Coronary artery (tissue), 2 donors: Measurements from ENCODE around the gene SUN1.
"Not testable (repeated sequence)": the region's sequence is repeated elsewhere in the genome, so short reads cannot be mapped to it uniquely, and the experiment has no call there.

Experiments used
- DNase-seq: peaks from one replicate; pipeline ENCODE4 v3.0.0-alpha.2; 2017; ENCODE audit warnings: low spot score
- H3K27ac ChIP-seq, 2 donors: fragments of 200-600 bp; sonication (generic); one replicate each; pipeline ENCODE4 v1.5.1; 2016 to 2019
- H3K4me3 ChIP-seq: fragments of 200-600 bp; sonication (generic); 2 replicates; pipeline ENCODE4 v1.5.1; 2016; ENCODE audit warnings: mild to moderate bottlenecking, moderate library complexity
- CTCF ChIP-seq: fragments of 200-600 bp; sonication (generic); IDR thresholded peaks from one replicate; pipeline ENCODE4 v1.5.1; 2019; ENCODE audit warnings: antibody characterized with exemption

SUN1 gene

DNA sequence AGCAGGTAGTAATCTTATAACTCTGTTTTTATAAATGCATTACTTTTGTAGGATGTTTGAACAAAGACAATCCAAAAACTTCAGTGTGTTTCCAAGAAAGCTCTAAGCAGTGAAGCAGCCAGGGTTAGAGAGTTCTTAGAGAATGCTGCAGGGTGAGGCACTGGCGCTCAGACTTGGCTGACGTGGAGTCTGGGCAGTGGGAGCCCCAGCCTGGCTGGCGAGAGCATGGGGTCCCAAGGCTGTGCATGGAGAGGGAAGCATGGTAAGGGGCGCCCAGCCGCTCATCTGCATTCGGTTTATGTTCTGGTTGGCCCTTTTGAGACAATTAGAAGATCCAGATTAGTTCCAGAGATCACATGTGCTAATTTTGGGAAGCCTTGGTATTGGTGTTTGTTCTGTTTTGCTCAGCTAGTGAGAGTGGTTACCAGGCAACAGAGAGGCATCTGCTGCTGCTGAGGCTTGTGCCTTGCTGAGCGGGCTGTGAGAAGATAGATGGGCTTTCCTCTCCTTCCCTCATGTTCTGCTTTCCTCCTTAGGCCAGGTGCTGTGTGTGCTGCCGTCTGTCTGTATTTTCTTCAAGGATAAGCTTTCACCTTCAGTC is 10.3 kb downstream of the SUN1 start:
- no peak for DNase-seq
- H3K27ac ChIP-seq: peak overlapping the region; percentile 67 to 90
- H3K4me3 ChIP-seq: no peak overlapping the region
- no peak for TF ChIP-seq CTCF

GRCh38 chr7:843230-843629 is 11.0 kb downstream of the SUN1 start:
- no peak overlapping the region for H3K4me3 ChIP-seq
- peak overlapping the region in 1 of 2 donors; percentile 67 for H3K27ac ChIP-seq
- TF ChIP-seq CTCF: no peak
- no peak for DNase-seq

- TF ChIP-seq CTCF: no peak
- no peak overlapping the region for H3K27ac ChIP-seq
Observed at GRCh38 chr7:844043-844442, 11.8 kb downstream of the SUN1 start.

GRCh38 chr7:844514-844913 is 12.2 kb downstream of the SUN1 start:
- no peak for DNase-seq
- no peak for TF ChIP-seq CTCF
- Histone ChIP-seq H3K4me3 (no peak overlapping the region), H3K27ac (no peak overlapping the region)

More at GRCh38 chr7:844043-844442, 11.8 kb downstream of the SUN1 start:
- no peak overlapping the region for H3K4me3 ChIP-seq
- DNase-seq: no peak

GRCh38 chr7:845091-845490 is 12.8 kb downstream of the SUN1 start:
- DNase-seq: no peak
- TF ChIP-seq CTCF: no peak
- no peak overlapping the region for H3K27ac ChIP-seq

GRCh38 chr7:845731-846130 is 13.5 kb downstream of the SUN1 start:
- Histone ChIP-seq H3K4me3 (no peak overlapping the region), H3K27ac (no peak overlapping the region)
- DNase-seq: no peak
- TF ChIP-seq CTCF: no peak

More at GRCh38 chr7:845091-845490, 12.8 kb downstream of the SUN1 start:
- no peak overlapping the region for H3K4me3 ChIP-seq

DNA sequence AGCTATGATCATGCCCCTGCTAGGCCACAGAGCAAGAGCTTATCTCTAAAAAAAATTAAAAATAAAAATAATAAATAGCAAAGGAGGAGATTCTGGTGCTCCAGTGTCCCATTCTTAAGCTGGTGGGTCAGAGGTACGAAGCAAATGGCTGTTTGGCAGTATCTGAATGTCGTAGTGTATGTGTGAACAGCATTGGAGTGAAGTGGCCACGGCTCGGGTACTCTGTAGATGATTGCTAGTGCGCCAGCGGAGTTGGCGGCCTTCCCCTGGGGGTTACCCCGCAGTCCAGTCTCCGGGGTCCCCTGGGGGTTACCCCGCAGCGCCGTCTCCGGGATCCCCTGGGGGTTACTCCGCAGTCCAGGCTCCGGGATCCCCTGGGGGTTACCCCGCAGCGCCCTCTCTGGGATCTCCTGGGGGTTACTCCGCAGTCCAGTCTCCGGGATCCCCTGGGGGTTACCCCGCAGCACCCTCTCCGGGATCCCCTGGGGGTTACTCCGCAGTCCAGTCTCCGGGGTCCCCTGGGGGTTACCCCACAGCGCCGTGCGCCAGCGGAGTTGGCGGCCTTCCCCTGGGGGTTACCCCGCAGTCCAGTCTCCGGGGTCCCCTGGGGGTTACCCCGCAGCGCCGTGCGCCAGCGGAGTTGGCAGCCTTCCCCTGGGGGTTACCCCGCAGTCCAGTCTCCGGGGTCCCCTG is 14.8 kb downstream of the SUN1 start:
- not testable (repeated sequence) for H3K27ac ChIP-seq, H3K4me3 ChIP-seq, DNase-seq

DNA sequence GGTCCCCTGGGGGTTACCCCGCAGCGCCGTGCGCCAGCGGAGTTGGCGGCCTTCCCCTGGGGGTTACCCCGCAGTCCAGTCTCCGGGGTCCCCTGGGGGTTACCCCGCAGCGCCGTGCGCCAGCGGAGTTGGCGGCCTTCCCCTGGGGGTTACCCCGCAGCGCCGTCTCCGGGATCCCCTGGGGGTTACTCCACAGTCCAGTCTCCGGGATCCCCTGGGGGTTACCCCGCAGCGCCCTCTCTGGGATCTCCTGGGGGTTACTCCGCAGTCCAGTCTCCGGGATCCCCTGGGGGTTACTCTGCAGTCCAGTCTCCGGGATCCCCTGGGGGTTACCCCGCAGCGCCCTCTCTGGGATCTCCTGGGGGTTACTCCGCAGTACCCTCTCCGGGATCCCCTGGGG is 15.5 kb downstream of the SUN1 start:
- H3K27ac ChIP-seq, DNase-seq, H3K4me3 ChIP-seq: not testable (repeated sequence)
